ENCODE data around the gene GPR162.

Gene GPR162

DNA sequence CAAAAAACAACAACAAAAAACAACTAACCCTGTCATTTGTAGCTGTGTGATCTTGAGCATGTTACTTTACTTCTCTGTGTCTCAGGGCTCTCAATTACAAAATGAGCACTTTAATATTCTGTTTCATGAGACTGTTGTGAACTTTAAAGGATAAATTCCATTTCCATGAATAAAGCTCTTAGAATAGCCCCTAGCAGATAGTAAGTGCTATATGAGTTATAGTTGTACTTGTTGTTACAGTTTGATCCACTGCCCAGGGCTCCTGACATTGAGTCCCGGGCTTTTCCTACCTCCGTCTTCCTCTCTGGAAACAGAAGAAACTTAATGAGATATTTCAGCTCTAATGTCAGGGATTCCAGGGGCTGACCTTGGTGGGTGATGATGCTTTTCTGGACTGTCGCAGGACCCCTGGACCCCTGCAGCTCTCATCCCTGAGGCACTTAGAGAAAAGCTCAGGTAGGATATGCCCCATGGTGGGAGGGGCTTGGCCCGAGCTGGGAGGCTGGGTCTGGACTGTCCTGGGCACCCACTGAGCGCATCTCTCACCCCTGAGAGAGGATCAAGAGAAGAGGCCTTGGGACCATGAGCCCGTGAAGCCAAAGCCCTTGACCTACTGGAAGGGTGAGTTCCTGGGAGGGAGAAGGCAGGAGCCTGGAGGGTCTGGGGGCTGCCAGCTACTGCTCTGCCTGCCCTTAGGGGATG, 11.7 kb downstream of the GPR162 start:
- H4K20me1 ChIP-seq (ENCODE audit: insufficient read depth, low read length, poor library complexity, severe bottlenecking) = no peaks in the 10 kb centered on the region
- H3K79me2 ChIP-seq (ENCODE audit: insufficient read depth, low read length) = peaks cover 20% of the 10 kb centered on the region; the same call in 1 of the 2 replicates
- H3K27me3 ChIP-seq (ENCODE audit: insufficient read depth, low read length, poor library complexity, severe bottlenecking) = no peaks in the 10 kb centered on the region
- H3F3A ChIP-seq (ENCODE audit: low read depth) = no peaks in the 10 kb centered on the region
- no peak overlapping the region for H2AFZ ChIP-seq (ENCODE audit: low read length)
- no peak overlapping the region for H3K4me2 ChIP-seq (ENCODE audit: low read depth, low read length, poor library complexity, severe bottlenecking)
- peaks cover 11% of the 10 kb centered on the region; the same call in 1 of the 2 replicates for H3K36me3 ChIP-seq (ENCODE audit: insufficient read depth, low read length)
- H3K4me1 ChIP-seq (ENCODE audit: insufficient read depth, low read length, poor library complexity, severe bottlenecking) = peaks cover 13% of the 10 kb centered on the region
- no peak overlapping the region for H3K9ac ChIP-seq (ENCODE audit: low read depth, low read length, poor library complexity, severe bottlenecking)
- no peaks in the 10 kb centered on the region for H3K9me2 ChIP-seq (replicated peaks; ENCODE audit: low read depth, low read length)
- H3K9me3 ChIP-seq (ENCODE audit: insufficient read depth, low read depth, low read length) = no peaks in the 10 kb centered on the region
- TF ChIP-seq, protein P1, sequence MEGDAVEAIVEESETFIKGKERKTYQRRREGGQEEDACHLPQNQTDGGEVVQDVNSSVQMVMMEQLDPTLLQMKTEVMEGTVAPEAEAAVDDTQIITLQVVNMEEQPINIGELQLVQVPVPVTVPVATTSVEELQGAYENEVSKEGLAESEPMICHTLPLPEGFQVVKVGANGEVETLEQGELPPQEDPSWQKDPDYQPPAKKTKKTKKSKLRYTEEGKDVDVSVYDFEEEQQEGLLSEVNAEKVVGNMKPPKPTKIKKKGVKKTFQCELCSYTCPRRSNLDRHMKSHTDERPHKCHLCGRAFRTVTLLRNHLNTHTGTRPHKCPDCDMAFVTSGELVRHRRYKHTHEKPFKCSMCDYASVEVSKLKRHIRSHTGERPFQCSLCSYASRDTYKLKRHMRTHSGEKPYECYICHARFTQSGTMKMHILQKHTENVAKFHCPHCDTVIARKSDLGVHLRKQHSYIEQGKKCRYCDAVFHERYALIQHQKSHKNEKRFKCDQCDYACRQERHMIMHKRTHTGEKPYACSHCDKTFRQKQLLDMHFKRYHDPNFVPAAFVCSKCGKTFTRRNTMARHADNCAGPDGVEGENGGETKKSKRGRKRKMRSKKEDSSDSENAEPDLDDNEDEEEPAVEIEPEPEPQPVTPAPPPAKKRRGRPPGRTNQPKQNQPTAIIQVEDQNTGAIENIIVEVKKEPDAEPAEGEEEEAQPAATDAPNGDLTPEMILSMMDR (conservative IDR thresholded peaks at IDR 0.05; ENCODE audit: low read length) = no peak
- no peak for TF ChIP-seq EZH2phosphoT487 (IDR thresholded peaks at IDR 0.05; ENCODE audit: borderline replicate concordance)
- no peak overlapping the region for H3K4me3 ChIP-seq (ENCODE audit: low read length, poor library complexity, severe bottlenecking)

DNA sequence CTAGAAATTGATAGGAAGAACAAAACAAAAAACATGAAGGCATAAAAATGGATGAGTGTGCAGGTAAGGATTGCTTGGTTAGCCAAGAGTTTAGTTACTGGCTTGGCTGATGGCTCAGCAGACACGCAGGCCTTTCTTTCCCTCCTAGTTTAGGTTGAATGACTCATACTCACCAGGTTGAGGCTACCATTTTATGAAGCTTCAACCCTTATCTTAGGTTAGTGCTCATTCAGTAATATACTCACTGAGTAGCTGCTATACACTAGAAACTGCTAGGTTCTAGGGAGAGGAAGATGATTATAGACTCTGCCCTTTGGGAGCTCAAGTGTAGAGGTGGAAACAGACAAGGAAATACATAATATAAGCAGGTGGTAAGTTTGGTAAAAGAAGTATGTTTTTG, 12.6 kb downstream of the GPR162 start:
- Histone ChIP-seq H3K9me3 (ENCODE audit: insufficient read depth, low read depth, low read length) (no peaks in the 10 kb centered on the region), H3K27me3 (ENCODE audit: insufficient read depth, low read length, poor library complexity, severe bottlenecking) (no peaks in the 10 kb centered on the region), H3K4me3 (ENCODE audit: low read length, poor library complexity, severe bottlenecking) (no peak overlapping the region), H2AFZ (ENCODE audit: low read length) (no peak overlapping the region), H3K9ac (ENCODE audit: low read depth, low read length, poor library complexity, severe bottlenecking) (no peak overlapping the region), H3K4me2 (ENCODE audit: low read depth, low read length, poor library complexity, severe bottlenecking) (no peak overlapping the region), H3F3A (ENCODE audit: low read depth) (no peaks in the 10 kb centered on the region), H3K9me2 (replicated peaks; ENCODE audit: low read depth, low read length) (no peaks in the 10 kb centered on the region), H3K79me2 (ENCODE audit: insufficient read depth, low read length) (peaks cover 13% of the 10 kb centered on the region; the same call in 1 of the 2 replicates), H4K20me1 (ENCODE audit: insufficient read depth, low read length, poor library complexity, severe bottlenecking) (no peaks in the 10 kb centered on the region), H3K4me1 (ENCODE audit: insufficient read depth, low read length, poor library complexity, severe bottlenecking) (peaks cover 13% of the 10 kb centered on the region), H3K36me3 (ENCODE audit: insufficient read depth, low read length) (peaks cover 11% of the 10 kb centered on the region; the same call in 1 of the 2 replicates)
- TF ChIP-seq EZH2phosphoT487 (IDR thresholded peaks at IDR 0.05; ENCODE audit: borderline replicate concordance) = no peak
- TF ChIP-seq, protein P1 (conservative IDR thresholded peaks at IDR 0.05; ENCODE audit: low read length) = no peak

DNA sequence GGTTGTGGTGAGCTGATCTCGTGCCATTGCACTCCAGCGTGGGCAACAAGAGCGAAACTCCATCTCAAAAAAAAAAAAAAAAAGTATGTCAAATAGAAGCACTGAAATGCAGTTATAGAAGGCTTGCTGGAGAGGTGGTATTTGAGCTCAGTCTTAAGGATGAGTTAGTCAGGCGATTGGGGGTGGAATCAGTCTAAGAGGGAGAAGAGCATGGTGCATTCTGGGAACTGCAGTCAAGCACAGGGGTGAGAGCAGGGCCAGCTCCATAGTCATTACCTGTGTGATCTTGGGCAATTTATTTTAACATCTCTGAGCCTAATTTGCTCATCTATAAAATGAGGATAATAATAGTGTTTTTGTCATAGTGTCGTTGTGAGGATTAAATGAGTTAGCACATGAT, 13.3 kb downstream of the GPR162 start:
- H3F3A ChIP-seq (ENCODE audit: low read depth) = no peaks in the 10 kb centered on the region
- no peaks in the 10 kb centered on the region for H3K9me2 ChIP-seq (replicated peaks; ENCODE audit: low read depth, low read length)
- no peak overlapping the region for H3K9ac ChIP-seq (ENCODE audit: low read depth, low read length, poor library complexity, severe bottlenecking)
- H3K4me1 ChIP-seq (ENCODE audit: insufficient read depth, low read length, poor library complexity, severe bottlenecking) = peaks cover 8% of the 10 kb centered on the region
- H3K79me2 ChIP-seq (ENCODE audit: insufficient read depth, low read length) = peaks cover 7% of the 10 kb centered on the region; the same call in 1 of the 2 replicates
- no peaks in the 10 kb centered on the region for H4K20me1 ChIP-seq (ENCODE audit: insufficient read depth, low read length, poor library complexity, severe bottlenecking)
- no peaks in the 10 kb centered on the region for H3K9me3 ChIP-seq (ENCODE audit: insufficient read depth, low read depth, low read length)
- H3K4me2 ChIP-seq (ENCODE audit: low read depth, low read length, poor library complexity, severe bottlenecking) = no peak overlapping the region
- no peak for TF ChIP-seq EZH2phosphoT487 (IDR thresholded peaks at IDR 0.05; ENCODE audit: borderline replicate concordance)
- TF ChIP-seq, protein P1 (conservative IDR thresholded peaks at IDR 0.05; ENCODE audit: low read length) = no peak
- H3K4me3 ChIP-seq (ENCODE audit: low read length, poor library complexity, severe bottlenecking) = no peak overlapping the region
- H2AFZ ChIP-seq (ENCODE audit: low read length) = no peak overlapping the region
- H3K27me3 ChIP-seq (ENCODE audit: insufficient read depth, low read length, poor library complexity, severe bottlenecking) = no peaks in the 10 kb centered on the region
- H3K36me3 ChIP-seq (ENCODE audit: insufficient read depth, low read length) = peaks cover 11% of the 10 kb centered on the region; the same call in 1 of the 2 replicates

Measured in Loucy (cell line).